AG04449 (cell line): ENCODE measurements around the gene LAYN.

ENCODE experiments used
- CTCF ChIA-PET: fragments of 350-600 bp; formaldehyde crosslinking; extraction: SDS; loops from one replicate; lab custom pipeline; 2021; ENCODE audit warnings: antibody characterized with exemption; lab: Yijun Ruan, JAX
- POLR2A ChIA-PET: fragments of 400-600, 350-600 bp; formaldehyde crosslinking; extraction: SDS; loops from one replicate; lab custom pipeline; 2020; ENCODE audit warnings: antibody characterized with exemption, inconsistent platforms; lab: Yijun Ruan, JAX
- DNase-seq: peaks from one replicate; pipeline ENCODE4 v3.0.0-alpha.2; 2010; ENCODE audit warnings: low read depth, low spot score
- H3K4me3 ChIP-seq: 2 replicates; pipeline ENCODE4 v1.5.1; 2011; ENCODE audit warnings: low read depth, mild to moderate bottlenecking, control low read depth, low read length
- TF ChIP-seq, protein P1 (sequence below): IDR thresholded peaks from one replicate; pipeline ENCODE4 v1.5.1; 2011; ENCODE audit warnings: mild to moderate bottlenecking, moderate library complexity, low read length, control low read depth, inconsistent platforms; ENCODE audit not compliant: insufficient read depth; ENCODE audit errors: missing control alignments

LAYN gene

DNA sequence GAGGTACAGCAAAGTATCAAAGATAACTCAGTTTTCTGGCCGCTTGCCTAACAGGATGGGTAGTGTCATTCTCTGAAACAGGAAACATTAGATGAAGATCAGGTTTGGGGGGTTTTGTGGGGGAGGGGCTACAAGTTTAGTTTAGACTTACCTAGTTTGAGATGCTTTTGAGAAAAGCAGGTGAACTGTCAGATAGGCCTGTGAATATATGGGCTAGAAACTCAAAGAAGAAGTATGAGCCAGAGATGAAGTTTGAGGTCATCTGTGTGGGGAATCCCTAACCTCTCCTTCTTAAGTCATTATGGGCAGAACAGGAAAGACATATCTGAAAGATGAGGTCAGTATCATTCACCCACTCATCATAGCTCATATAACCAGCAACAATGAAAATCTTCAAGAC is 14.0 kb upstream of the LAYN start:
- ChIA-PET CTCF (no interaction called here), POLR2A (interaction anchor here (0.7 kb wide), 1 partner anchor 13 kb away, joined by 3 read pairs; no protein-coding TSS in a partner anchor)
- DNase-seq, result no peak
- TF ChIP-seq, protein P1, sequence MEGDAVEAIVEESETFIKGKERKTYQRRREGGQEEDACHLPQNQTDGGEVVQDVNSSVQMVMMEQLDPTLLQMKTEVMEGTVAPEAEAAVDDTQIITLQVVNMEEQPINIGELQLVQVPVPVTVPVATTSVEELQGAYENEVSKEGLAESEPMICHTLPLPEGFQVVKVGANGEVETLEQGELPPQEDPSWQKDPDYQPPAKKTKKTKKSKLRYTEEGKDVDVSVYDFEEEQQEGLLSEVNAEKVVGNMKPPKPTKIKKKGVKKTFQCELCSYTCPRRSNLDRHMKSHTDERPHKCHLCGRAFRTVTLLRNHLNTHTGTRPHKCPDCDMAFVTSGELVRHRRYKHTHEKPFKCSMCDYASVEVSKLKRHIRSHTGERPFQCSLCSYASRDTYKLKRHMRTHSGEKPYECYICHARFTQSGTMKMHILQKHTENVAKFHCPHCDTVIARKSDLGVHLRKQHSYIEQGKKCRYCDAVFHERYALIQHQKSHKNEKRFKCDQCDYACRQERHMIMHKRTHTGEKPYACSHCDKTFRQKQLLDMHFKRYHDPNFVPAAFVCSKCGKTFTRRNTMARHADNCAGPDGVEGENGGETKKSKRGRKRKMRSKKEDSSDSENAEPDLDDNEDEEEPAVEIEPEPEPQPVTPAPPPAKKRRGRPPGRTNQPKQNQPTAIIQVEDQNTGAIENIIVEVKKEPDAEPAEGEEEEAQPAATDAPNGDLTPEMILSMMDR, result no peak
- H3K4me3 ChIP-seq, result no peak overlapping the region

DNA sequence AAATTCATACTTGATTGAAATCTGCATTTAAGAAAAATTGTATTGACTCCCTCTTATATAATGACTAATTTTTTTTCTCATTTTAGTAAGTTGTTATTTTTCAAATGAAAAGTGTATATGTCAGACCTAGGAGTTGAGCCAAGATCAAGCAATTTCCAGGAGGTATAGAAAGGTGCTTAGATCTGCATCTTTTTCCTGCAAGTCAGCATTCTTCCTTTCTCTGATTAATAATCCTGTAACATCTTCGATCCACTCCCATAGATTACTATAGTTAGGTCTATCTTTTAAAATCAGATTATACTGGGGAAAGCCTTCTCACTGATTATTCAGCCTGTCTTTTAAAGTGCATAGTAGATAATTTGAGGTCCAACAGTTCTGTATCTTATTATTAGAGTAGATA is 13.2 kb upstream of the LAYN start:
- H3K4me3 ChIP-seq, result no peak overlapping the region
- DNase-seq, result no peak
- CTCF ChIA-PET, result no interaction called here
- POLR2A ChIA-PET, result interaction anchor here (0.7 kb wide), 1 partner anchor 14 kb away, joined by 3 read pairs; no protein-coding TSS in a partner anchor
- TF ChIP-seq, protein P1, result no peak

DNA sequence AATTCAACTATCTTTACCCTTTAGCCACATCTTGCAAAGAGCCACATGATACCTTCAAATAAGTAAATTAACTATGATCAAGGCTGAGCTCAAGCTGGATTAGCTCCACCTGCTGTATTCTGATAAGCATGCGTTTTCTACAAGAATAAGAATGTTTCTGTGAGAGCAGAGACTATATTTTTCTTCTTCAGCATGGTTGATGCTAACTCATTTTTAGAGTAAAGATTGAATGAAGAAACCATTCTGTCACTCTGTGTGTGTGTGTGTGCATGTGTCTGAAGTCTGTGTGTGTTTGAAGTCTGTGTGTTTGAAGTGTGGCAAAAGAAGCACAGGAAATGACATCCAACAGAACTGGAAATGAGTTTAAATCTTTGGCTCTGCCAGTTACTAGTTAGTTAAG is 12.0 kb upstream of the LAYN start:
- POLR2A ChIA-PET, result interaction anchor here (0.5 kb wide), 1 partner anchor 42 kb away, joined by 3 read pairs; no protein-coding TSS in a partner anchor
- CTCF ChIA-PET, result no interaction called here
- no peak overlapping the region for H3K4me3 ChIP-seq
- TF ChIP-seq, protein P1, result no peak
- no peak for DNase-seq

DNA sequence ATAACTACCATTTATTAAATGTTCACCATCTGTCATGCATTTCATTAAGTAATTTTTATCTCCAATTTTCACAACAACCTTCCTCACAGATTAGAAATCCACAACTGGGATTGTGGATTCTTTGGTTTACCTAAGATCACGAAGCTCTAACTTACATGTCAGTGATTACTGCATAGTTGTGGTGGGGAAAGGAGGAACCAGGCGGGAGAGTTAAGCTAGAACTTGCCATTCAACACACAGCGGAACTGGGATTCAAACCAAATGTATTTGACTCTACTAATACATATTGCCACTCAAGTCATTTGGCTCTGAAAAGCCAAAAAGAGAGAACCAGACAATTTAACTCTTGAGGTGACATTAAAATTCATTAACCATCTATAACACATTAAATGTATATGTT is 10.4 kb upstream of the LAYN start:
- DNase-seq, result no peak
- TF ChIP-seq, protein P1, result no peak
- H3K4me3 ChIP-seq, result no peak overlapping the region
- POLR2A ChIA-PET, result no interaction called here
- CTCF ChIA-PET, result interaction anchor here (1.0 to 1.5 kb wide), 2 partner anchors 11 to 17 kb away, joined by 3 read pairs; partner anchors contain the start of genes BTG4 and LAYN

DNA sequence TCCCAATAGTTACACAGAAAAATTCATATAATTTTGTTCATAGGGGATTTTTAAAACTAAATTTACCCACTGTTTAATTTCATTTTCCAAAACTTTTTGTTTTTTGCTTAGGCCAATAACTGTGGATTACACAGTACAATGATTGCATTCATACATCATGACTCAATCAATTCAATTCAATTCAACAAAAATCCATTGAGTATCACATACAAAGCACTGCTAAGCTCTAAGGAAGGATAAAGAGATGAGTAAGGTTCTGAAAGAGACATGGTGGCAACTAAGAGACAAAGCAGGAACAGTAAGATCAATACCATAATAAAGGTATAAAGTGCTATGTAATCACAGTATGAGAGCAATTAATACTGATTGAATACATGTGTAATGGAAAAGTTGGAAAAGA is 9.4 kb upstream of the LAYN start:
- ChIA-PET CTCF (interaction anchor here (0.6 to 2.2 kb wide), 4 partner anchors 9 to 27 kb away, joined by 3 to 7 read pairs (median 3); partner anchors contain the start of genes BTG4 and LAYN), POLR2A (interaction anchor here (0.7 to 1.1 kb wide), 3 partner anchors 9 to 204 kb away, joined by 3 to 8 read pairs (median 3); partner anchors contain the start of gene LAYN)
- TF ChIP-seq, protein P1, result no peak
- no peak for DNase-seq
- no peak overlapping the region for H3K4me3 ChIP-seq

DNA sequence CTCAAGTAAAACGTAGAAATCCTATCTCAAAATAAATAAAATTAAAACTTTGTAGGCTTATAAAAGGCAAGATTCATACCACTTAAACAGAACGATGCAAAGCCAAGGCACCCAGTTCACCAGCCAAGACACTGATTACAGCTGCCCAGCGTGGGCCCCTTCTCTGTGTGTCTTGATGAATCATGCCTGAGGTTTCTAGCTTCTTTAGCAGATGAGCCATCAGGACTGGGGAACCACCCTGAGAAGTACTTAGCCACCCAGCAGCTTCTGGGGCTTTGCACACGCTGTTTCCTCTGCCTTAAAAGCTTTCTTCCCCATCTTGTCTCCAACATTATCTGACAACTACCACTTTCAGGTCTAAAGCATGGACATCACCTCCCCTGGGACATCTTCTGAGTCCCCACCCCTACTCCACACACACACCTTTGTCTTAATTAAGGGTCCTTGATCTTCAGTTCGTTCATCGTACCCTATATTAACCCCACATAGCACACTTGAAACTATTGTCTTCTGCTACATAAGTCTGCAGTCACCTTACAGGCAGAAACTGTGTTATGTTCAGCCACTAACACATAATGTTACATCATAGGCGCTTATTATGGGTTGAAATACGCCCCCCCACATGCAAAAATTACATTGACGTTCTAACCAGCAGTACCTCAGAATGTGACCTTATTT is 8.7 kb upstream of the LAYN start:
- ChIA-PET CTCF (interaction anchor here (0.6 to 2.2 kb wide), 4 partner anchors 8 to 26 kb away, joined by 3 to 7 read pairs (median 3); partner anchors contain the start of genes BTG4 and LAYN), POLR2A (interaction anchor here (0.7 to 1.1 kb wide), 3 partner anchors 9 to 203 kb away, joined by 3 to 8 read pairs (median 3); partner anchors contain the start of gene LAYN)
- no peak overlapping the region for H3K4me3 ChIP-seq

More for the DNA sequence above, 8.7 kb upstream of the LAYN start:
- DNase-seq, result peak; percentile 77
- TF ChIP-seq, protein P1, result no peak
